DOHH2 (cell line): Measurements from ENCODE around the gene COL23A1.
"Not testable (repeated sequence)": the region's sequence is repeated elsewhere in the genome, so short reads cannot be mapped to it uniquely, and the experiment has no call there.

Experiments used
- H3F3A ChIP-seq: fragments of 200-600 bp; sonication (generic), shearing (Covaris generic); 2 replicates; pipeline ENCODE4 v1.6.0; 2016; ENCODE audit warnings: antibody characterized with exemption, mild to moderate bottlenecking; ENCODE audit not compliant: control insufficient read depth, insufficient read depth
- H3K27ac ChIP-seq: fragments of 200-600 bp; sonication (generic); 2 replicates; pipeline ENCODE4 v1.5.1; 2014; ENCODE audit warnings: low read depth, mild to moderate bottlenecking, low read length, moderate library complexity
- H3K27me3 ChIP-seq: fragments of 200-600 bp; sonication (generic); 2 replicates; pipeline ENCODE4 v1.6.1; 2014; ENCODE audit warnings: mild to moderate bottlenecking, low read length, mixed read lengths; ENCODE audit not compliant: control insufficient read depth
- H3K36me3 ChIP-seq: fragments of 200-600 bp; sonication (generic); 2 replicates; pipeline ENCODE4 v1.6.1; 2014; ENCODE audit warnings: mild to moderate bottlenecking, low read length, moderate library complexity, mixed read lengths; ENCODE audit not compliant: control insufficient read depth
- H3K4me1 ChIP-seq: fragments of 200-600 bp; sonication (generic); 2 replicates; pipeline ENCODE4 v1.6.1; 2014; ENCODE audit warnings: mild to moderate bottlenecking, low read length, mixed read lengths; ENCODE audit not compliant: control insufficient read depth
- H3K4me2 ChIP-seq: fragments of 200-600 bp; sonication (generic); 2 replicates; pipeline ENCODE4 v1.6.0; 2014; ENCODE audit warnings: mild to moderate bottlenecking, low read length, moderate library complexity
- H3K4me3 ChIP-seq: fragments of 200-600 bp; sonication (generic); 2 replicates; pipeline ENCODE4 v1.5.1; 2014; ENCODE audit warnings: mild to moderate bottlenecking, low read length, mixed read lengths
- H3K79me2 ChIP-seq: fragments of 200-600 bp; sonication (generic); 2 replicates; pipeline ENCODE4 v1.6.1; 2014; ENCODE audit warnings: mild to moderate bottlenecking, low read length, mixed read lengths; ENCODE audit not compliant: control insufficient read depth
- H3K9me2 ChIP-seq: fragments of 200-600 bp; sonication (generic); replicated peaks from 2 replicates; pipeline ENCODE4 v1.6.1; 2014; ENCODE audit warnings: mild to moderate bottlenecking, low read length, mixed read lengths; ENCODE audit not compliant: control insufficient read depth
- H3K9me3 ChIP-seq: fragments of 200-600 bp; sonication (generic); 2 replicates; pipeline ENCODE4 v1.6.1; 2014; ENCODE audit warnings: antibody characterized with exemption, low read length, mixed read lengths; ENCODE audit not compliant: control insufficient read depth, insufficient read depth
- H4K20me1 ChIP-seq: fragments of 200-600 bp; sonication (generic); 2 replicates; pipeline ENCODE4 v1.6.0; 2014; ENCODE audit warnings: low read depth, mild to moderate bottlenecking, antibody characterized with exemption, low read length, moderate library complexity; ENCODE audit not compliant: control insufficient read depth, insufficient read depth
- EZH2phosphoT487 ChIP-seq: fragments of 200-600 bp; sonication (generic); IDR thresholded peaks from 2 replicates; pipeline ENCODE4 v1.6.1; 2017; ENCODE audit warnings: borderline replicate concordance, mild to moderate bottlenecking, antibody characterized with exemption, low read length, moderate library complexity, mixed read lengths
- TF ChIP-seq, protein P1 (sequence below): fragments of 200-600 bp; sonication (generic); IDR thresholded peaks from one replicate; pipeline ENCODE4 v1.5.1; 2014; ENCODE audit warnings: antibody characterized with exemption, mild to moderate bottlenecking, low read depth, low read length; ENCODE audit not compliant: poor library complexity, severe bottlenecking

Gene COL23A1

DNA sequence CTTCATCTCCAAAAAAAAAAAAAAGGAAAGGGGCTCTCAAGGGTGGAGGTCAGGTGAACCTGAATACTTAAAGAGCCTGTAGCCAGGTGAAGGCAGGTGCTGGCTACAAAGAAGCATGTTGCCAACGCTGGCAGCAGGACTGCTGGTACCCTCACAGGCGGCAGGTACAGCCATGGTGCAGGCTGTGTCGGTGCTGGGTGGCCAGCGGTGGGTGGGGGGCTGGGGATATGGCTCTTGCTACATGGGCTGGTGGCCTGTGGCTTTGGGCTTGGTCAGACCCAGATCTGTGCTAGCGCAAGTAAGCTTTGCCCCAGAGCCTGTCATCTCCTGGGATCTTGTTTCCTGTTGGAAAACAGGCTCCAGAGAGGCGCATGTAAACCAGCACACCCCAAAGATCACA lies 271.3 kb downstream of the COL23A1 start:
- no peaks in the 10 kb centered on the region for H3K27me3 ChIP-seq

DNA sequence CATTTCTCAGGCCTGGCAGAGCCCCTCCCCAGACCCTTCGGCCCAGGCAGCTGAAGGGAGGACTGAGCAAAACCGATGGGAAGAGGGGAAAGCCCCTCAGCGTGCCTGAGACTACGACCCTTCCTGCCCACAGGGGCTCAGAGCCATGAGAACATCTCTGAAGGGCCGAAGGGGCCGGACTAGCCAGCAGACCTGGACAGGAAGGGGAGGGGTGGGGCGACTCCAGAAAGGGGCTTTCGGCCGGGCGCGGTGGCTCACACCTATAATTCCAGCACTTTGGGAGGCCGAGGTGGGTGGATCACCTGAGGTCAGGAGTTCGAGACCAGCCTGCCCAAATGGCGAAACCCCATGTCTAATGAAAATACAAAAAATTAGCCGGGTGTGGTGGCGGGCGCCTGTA lies 271.8 kb downstream of the COL23A1 start:
- H3K27me3 ChIP-seq: no peaks in the 10 kb centered on the region
- peaks cover 9% of the 10 kb centered on the region; the same call in 1 of the 2 replicates for H3K36me3 ChIP-seq
- peaks cover 25% of the 10 kb centered on the region for H3K79me2 ChIP-seq
- TF ChIP-seq, protein P1, sequence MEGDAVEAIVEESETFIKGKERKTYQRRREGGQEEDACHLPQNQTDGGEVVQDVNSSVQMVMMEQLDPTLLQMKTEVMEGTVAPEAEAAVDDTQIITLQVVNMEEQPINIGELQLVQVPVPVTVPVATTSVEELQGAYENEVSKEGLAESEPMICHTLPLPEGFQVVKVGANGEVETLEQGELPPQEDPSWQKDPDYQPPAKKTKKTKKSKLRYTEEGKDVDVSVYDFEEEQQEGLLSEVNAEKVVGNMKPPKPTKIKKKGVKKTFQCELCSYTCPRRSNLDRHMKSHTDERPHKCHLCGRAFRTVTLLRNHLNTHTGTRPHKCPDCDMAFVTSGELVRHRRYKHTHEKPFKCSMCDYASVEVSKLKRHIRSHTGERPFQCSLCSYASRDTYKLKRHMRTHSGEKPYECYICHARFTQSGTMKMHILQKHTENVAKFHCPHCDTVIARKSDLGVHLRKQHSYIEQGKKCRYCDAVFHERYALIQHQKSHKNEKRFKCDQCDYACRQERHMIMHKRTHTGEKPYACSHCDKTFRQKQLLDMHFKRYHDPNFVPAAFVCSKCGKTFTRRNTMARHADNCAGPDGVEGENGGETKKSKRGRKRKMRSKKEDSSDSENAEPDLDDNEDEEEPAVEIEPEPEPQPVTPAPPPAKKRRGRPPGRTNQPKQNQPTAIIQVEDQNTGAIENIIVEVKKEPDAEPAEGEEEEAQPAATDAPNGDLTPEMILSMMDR: no peak
- TF ChIP-seq EZH2phosphoT487: no peak
- H3K9me2 ChIP-seq: no peaks in the 10 kb centered on the region
- H3K27ac ChIP-seq: no peak overlapping the region
- peaks cover 5% of the 10 kb centered on the region; the same call in 1 of the 2 replicates for H3K9me3 ChIP-seq
- H4K20me1 ChIP-seq: no peaks in the 10 kb centered on the region
- peaks cover 25% of the 10 kb centered on the region for H3K4me1 ChIP-seq
- H3F3A ChIP-seq: no peaks in the 10 kb centered on the region; the same call in 1 of the 2 replicates
- no peak overlapping the region for H3K4me3 ChIP-seq
- H3K4me2 ChIP-seq: no peak overlapping the region

More for the DNA sequence above, 271.3 kb downstream of the COL23A1 start:
- H3K4me1 ChIP-seq: peaks cover 30% of the 10 kb centered on the region
- H3K27ac ChIP-seq: no peak overlapping the region
- H4K20me1 ChIP-seq: no peaks in the 10 kb centered on the region
- peaks cover 2% of the 10 kb centered on the region for H3F3A ChIP-seq
- H3K79me2 ChIP-seq: peaks cover 27% of the 10 kb centered on the region
- peaks cover 5% of the 10 kb centered on the region; the same call in 1 of the 2 replicates for H3K9me3 ChIP-seq
- H3K9me2 ChIP-seq: no peaks in the 10 kb centered on the region
- no peak overlapping the region for H3K4me2 ChIP-seq
- H3K36me3 ChIP-seq: peaks cover 9% of the 10 kb centered on the region; the same call in 1 of the 2 replicates
- H3K4me3 ChIP-seq: no peak overlapping the region
- TF ChIP-seq, protein P1: no peak
- no peak for TF ChIP-seq EZH2phosphoT487

DNA sequence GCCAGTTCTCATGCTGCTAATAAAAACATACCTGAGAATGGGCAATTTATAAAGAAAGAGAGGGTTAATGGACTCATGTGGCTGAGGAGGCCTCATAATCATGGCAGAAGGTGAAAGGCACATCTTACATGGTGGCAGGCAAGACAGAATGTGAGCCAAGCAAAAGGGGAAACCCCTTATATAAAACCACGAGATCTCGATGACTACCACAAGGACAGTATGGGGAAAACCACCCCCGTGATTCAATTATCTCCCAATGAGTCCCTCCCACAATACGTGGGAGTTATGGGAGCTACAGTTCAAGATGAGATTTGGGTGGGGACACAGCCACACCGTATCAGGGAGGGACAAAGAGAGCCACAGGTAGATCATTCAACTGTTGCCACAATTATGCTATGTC lies 272.5 kb downstream of the COL23A1 start:
- Histone ChIP-seq H3K4me1 (peaks cover 18% of the 10 kb centered on the region), H3K79me2 (peaks cover 18% of the 10 kb centered on the region)
- not testable (repeated sequence) for H3K27me3 ChIP-seq, H3K4me3 ChIP-seq, H3K27ac ChIP-seq, H4K20me1 ChIP-seq, H3F3A ChIP-seq, H3K9me2 ChIP-seq, H3K4me2 ChIP-seq, H3K9me3 ChIP-seq, H3K36me3 ChIP-seq

DNA sequence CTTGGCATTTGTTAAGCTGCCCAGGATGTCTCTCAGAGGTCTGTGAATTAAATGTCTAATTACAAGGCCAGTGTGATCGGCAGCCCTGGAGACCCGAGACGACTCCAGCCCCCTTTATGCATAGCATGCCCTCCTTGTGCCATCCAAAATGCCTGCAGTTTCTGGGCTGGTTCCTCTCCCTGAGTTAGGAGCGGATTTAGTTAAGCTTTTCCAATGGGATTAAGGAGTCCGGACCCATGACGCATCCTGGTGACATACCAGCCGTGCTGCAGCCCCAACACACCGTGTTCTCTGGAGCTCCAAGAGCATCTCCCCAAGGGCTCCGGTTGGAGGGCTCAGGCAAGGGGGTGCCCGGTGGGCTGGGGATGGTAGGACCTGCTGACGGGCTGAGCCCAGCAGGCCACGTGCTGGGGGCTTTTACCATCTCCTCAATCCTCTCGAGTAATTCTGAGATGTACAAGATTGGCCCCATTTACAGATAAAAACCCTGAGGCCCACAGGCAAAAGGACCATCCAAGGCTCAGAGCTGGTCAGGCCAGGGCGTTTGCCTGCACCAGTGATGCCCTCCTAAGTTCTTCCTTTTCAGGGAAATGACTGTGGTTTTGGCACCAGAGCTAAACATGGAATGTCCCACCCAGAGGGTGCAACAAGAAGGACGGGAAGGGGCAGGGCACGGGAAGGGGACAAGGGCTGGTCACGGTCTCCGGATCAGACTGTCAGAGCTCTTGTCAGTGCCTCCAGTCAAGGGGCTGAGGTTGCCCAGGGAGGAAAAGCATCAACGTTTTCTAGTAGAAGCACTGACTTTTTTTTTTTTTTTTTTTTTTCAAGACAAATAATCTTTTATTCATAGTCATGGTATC lies 275.0 kb downstream of the COL23A1 start:
- no peaks in the 10 kb centered on the region for H3K27me3 ChIP-seq
- H3K36me3 ChIP-seq: no peaks in the 10 kb centered on the region
- H3F3A ChIP-seq: no peaks in the 10 kb centered on the region
- peaks cover 5% of the 10 kb centered on the region; the same call in 1 of the 2 replicates for H3K9me3 ChIP-seq
- no peaks in the 10 kb centered on the region for H4K20me1 ChIP-seq
- H3K27ac ChIP-seq: no peak overlapping the region
- no peaks in the 10 kb centered on the region for H3K79me2 ChIP-seq
- no peaks in the 10 kb centered on the region for H3K4me1 ChIP-seq
- no peak overlapping the region for H3K4me3 ChIP-seq
- TF ChIP-seq, protein P1: no peak
- no peak for TF ChIP-seq EZH2phosphoT487
- H3K4me2 ChIP-seq: no peak overlapping the region
- H3K9me2 ChIP-seq: no peaks in the 10 kb centered on the region
